Measurements from ENCODE around the gene CCDC32.

- TF ChIP-seq CTCF (IDR thresholded peaks at IDR 0.05) (no peak), POLR2AphosphoS5 (IDR thresholded peaks at IDR 0.05) (no peak)
Measured at GRCh38 chr15:40598672-40599071, 33.8 kb upstream of the CCDC32 start.

All from sigmoid colon (tissue), 4 donors.